Suprapubic skin (tissue), 3 donors: ENCODE results near the gene MBNL2.

ENCODE experiments used
- CTCF ChIP-seq, 2 donors: fragments of 200-600 bp in 1 of 2; fragments of 450-650 bp in 1 of 2; sonication (generic) in 1 of 2; IDR thresholded peaks; one replicate each; pipeline ENCODE4 v1.5.1; 2016 to 2019; ENCODE audit warnings: antibody characterized with exemption in 2 of 2, mild to moderate bottlenecking in 1 of 2, moderate library complexity in 1 of 2
- POLR2AphosphoS5 ChIP-seq, 3 donors: sonication (generic); formaldehyde crosslinking; IDR thresholded peaks; one replicate each; pipeline ENCODE4 v1.6.1; 2017; ENCODE audit warnings: antibody characterized with exemption in 3 of 3

DNA sequence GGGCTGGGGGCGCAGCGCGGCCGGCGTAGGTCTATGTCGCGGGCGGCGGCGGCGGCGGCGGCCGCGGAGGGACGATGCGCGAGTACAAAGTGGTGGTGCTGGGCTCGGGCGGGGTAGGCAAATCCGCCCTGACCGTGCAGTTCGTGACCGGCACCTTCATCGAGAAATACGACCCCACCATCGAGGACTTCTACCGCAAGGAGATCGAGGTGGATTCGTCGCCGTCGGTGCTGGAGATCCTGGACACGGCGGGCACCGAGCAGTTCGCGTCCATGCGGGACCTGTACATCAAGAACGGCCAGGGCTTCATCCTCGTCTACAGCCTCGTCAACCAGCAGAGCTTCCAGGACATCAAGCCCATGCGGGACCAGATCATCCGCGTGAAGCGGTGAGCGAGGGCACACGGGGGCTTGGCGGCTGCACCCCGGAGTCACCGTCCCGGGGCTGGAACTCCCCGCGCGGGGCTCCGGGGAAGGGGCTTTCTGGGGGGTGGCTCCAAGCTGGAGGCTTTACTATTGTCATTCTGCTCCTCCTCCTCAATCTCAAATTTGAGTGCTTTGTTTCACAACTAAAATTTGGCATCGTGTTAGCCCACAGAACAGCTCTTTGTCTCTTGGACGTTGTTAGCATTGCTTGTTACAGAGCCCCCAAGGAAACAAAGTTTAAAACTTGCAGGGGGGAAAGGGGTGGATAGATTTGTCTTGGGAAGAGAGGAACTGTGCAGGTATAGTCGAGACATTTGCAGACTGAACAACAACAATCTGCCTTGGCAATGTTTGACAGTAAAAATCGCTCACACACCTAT, 212.5 kb downstream of the MBNL2 start:
- TF ChIP-seq POLR2AphosphoS5 (IDR thresholded peaks at IDR 0.05) (no peak), CTCF (IDR thresholded peaks at IDR 0.05) (no peak)
